Astrocyte of the cerebellum (primary cell): Measurements from ENCODE around the gene RAB34.
"Not testable (repeated sequence)": the region's sequence is repeated elsewhere in the genome, so short reads cannot be mapped to it uniquely, and the experiment has no call there.

Experiments
- DNase-seq: peaks from one replicate; pipeline ENCODE4 v3.0.0-alpha.2; 2011; ENCODE audit warnings: low read depth
- H3K4me3 ChIP-seq: 2 replicates; pipeline ENCODE4 v1.5.1; 2011; ENCODE audit warnings: mild to moderate bottlenecking, low read depth, low read length, moderate library complexity
- CTCF ChIP-seq: IDR thresholded peaks from 2 replicates; pipeline ENCODE4 v1.5.1; 2012; ENCODE audit warnings: low read length, low read depth, moderate library complexity, mild to moderate bottlenecking; ENCODE audit errors: missing control alignments
- in situ Hi-C: cut with HindIII; loops from 2 replicates; pipeline ENCODE4 v1.10.0; 2017; ENCODE audit warnings: low sequenced_read_pairs

RAB34 gene

GRCh38 chr17:28726226-28726626, 8.6 kb upstream of the RAB34 start, which contains the start of gene TLCD1:
TLCD1 (minus strand) TSS chr17:28726233; CDS start chr17:28726097, 136 bp downstream.
- H3K4me3 ChIP-seq = peak within 1 kb of the TSS; percentile 73
- in situ Hi-C loops = loop anchor here (10.0 kb wide), 1 partner anchor 59 kb away; no protein-coding TSS in a partner anchor
- no peak for TF ChIP-seq CTCF
- no peak for DNase-seq

GRCh38 chr17:28725660-28726225, 8.1 kb upstream of the RAB34 start:
- in situ Hi-C loops = loop anchor here (10.0 kb wide), 1 partner anchor 59 kb away; no protein-coding TSS in a partner anchor
- no peak for TF ChIP-seq CTCF
- H3K4me3 ChIP-seq = peak overlapping the region; percentile 73
- no peak for DNase-seq

- in situ Hi-C loops = loop anchor here (10.0 kb wide), 1 partner anchor 60 kb away; no protein-coding TSS in a partner anchor
- DNase-seq = no peak
- peak overlapping the region; percentile 73 for H3K4me3 ChIP-seq
- no peak for TF ChIP-seq CTCF
Observed at GRCh38 chr17:28725166-28725659, 7.5 kb upstream of the RAB34 start.

GRCh38 chr17:28724500-28725165, 7.0 kb upstream of the RAB34 start:
- in situ Hi-C loops = loop anchor here (10.0 kb wide), 1 partner anchor 60 kb away; no protein-coding TSS in a partner anchor
- TF ChIP-seq CTCF = no peak
- no peak overlapping the region for H3K4me3 ChIP-seq
- no peak for DNase-seq

- not testable (repeated sequence) for DNase-seq, H3K4me3 ChIP-seq
- in situ Hi-C loops = loop anchor here (10.0 kb wide), 1 partner anchor 61 kb away; no protein-coding TSS in a partner anchor
Observed at GRCh38 chr17:28723836-28724499, 6.3 kb upstream of the RAB34 start.

GRCh38 chr17:28723159-28723835, 5.6 kb upstream of the RAB34 start:
- in situ Hi-C loops = loop anchor here (10.0 kb wide), 1 partner anchor 62 kb away; no protein-coding TSS in a partner anchor
- H3K4me3 ChIP-seq = no peak overlapping the region
- no peak for DNase-seq
- no peak for TF ChIP-seq CTCF
